NCI-H2029 treated with DMSO at 0.1 percent for 48 hours (cell line): ENCODE results near the gene JMJD6.
"Not testable (repeated sequence)": the region's sequence is repeated elsewhere in the genome, so short reads cannot be mapped to it uniquely, and the experiment has no call there.

Experiments
- DNase-seq: peaks from one replicate; lab custom pipeline; 2025; lab: John Stamatoyannopoulos, UW

Gene JMJD6

GRCh38 chr17:76726231-76726775 is at the start of gene JMJD6:
Gene JMJD6, minus strand, starts transcription at chr17:76726606. Its CDS starts 131 bp downstream, at chr17:76726475.
- DNase-seq: peak; percentile 61

- DNase-seq: no peak
Measured at GRCh38 chr17:76775021-76775600, 48.7 kb upstream of the JMJD6 start.

GRCh38 chr17:76772842-76773525 is 46.6 kb upstream of the JMJD6 start:
- DNase-seq: no peak

GRCh38 chr17:76758570-76758969 is 32.2 kb upstream of the JMJD6 start:
- no peak for DNase-seq

- DNase-seq: no peak
Measured at GRCh38 chr17:76757256-76757655, 30.9 kb upstream of the JMJD6 start.

GRCh38 chr17:76755285-76755684 is 28.9 kb upstream of the JMJD6 start:
- no peak for DNase-seq

- no peak for DNase-seq
Measured at GRCh38 chr17:76753061-76753961, 26.9 kb upstream of the JMJD6 start.

GRCh38 chr17:76752006-76752405 is 25.6 kb upstream of the JMJD6 start:
- DNase-seq: no peak

- no peak for DNase-seq
Measured at GRCh38 chr17:76751416-76751993, 25.1 kb upstream of the JMJD6 start.

GRCh38 chr17:76748657-76749056 is 22.3 kb upstream of the JMJD6 start:
- no peak for DNase-seq

- DNase-seq: no peak
Measured at GRCh38 chr17:76747716-76748363, 21.4 kb upstream of the JMJD6 start.

GRCh38 chr17:76745785-76746184 is 19.4 kb upstream of the JMJD6 start:
- DNase-seq: not testable (repeated sequence)

GRCh38 chr17:76744747-76745146 is 18.3 kb upstream of the JMJD6 start:
- no peak for DNase-seq

- DNase-seq: no peak
Measured at GRCh38 chr17:76742958-76743357, 16.6 kb upstream of the JMJD6 start.

- DNase-seq: no peak
Measured at GRCh38 chr17:76740329-76741118, 14.1 kb upstream of the JMJD6 start.

- DNase-seq: not testable (repeated sequence)
Measured at GRCh38 chr17:76739568-76740115, 13.2 kb upstream of the JMJD6 start.

- no peak for DNase-seq
Measured at GRCh38 chr17:76738468-76738850, 12.1 kb upstream of the JMJD6 start.

GRCh38 chr17:76737676-76738467 is 11.5 kb upstream of the JMJD6 start, which contains the start of gene MFSD11:
Gene MFSD11, plus strand, starts transcription at chr17:76738119. Its CDS starts 234 bp downstream, at chr17:76738353.
- no peak for DNase-seq

- DNase-seq: peak; percentile 84
Measured at GRCh38 chr17:76737082-76737675, 10.8 kb upstream of the JMJD6 start, which contains the start of gene SRSF2. Gene SRSF2, minus strand, starts transcription at chr17:76737331. Its CDS starts 171 bp downstream, at chr17:76737160.
